AG04449 (cell line): ENCODE results near the gene CDHR1.
"Not testable (repeated sequence)": the region's sequence is repeated elsewhere in the genome, so short reads cannot be mapped to it uniquely, and the experiment has no call there.

Experiments
- CTCF ChIA-PET: fragments of 350-600 bp; formaldehyde crosslinking; extraction: SDS; loops from one replicate; lab custom pipeline; 2021; ENCODE audit warnings: antibody characterized with exemption; lab: Yijun Ruan, JAX
- POLR2A ChIA-PET: fragments of 400-600, 350-600 bp; formaldehyde crosslinking; extraction: SDS; loops from one replicate; lab custom pipeline; 2020; ENCODE audit warnings: antibody characterized with exemption, inconsistent platforms; lab: Yijun Ruan, JAX
- DNase-seq: peaks from one replicate; pipeline ENCODE4 v3.0.0-alpha.2; 2010; ENCODE audit warnings: low read depth, low spot score
- H3K4me3 ChIP-seq: 2 replicates; pipeline ENCODE4 v1.5.1; 2011; ENCODE audit warnings: low read depth, mild to moderate bottlenecking, control low read depth, low read length
- TF ChIP-seq, protein P1 (sequence below): IDR thresholded peaks from one replicate; pipeline ENCODE4 v1.5.1; 2011; ENCODE audit warnings: mild to moderate bottlenecking, moderate library complexity, low read length, control low read depth, inconsistent platforms; ENCODE audit not compliant: insufficient read depth; ENCODE audit errors: missing control alignments

The CDHR1 gene

DNA sequence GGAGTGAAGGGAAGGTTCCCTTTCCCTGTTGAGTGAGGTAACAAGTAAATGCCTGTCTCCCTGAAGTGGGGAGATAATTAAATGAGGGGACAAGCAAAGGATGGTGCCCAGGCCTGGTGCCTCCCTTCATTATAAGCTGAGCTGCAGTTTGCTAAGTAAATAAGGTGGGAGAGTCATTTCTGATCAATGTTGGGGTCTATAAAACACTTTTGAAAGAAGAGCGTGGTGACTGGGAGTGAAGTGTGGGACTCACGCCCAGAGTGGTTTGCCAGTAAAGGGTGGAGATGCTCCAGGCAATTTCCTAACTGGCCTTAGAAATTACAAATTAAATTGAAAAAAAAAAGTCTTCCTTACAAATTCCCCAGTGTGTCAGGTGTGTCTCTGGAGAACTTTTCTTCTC, 30.3 kb upstream of the CDHR1 start:
- TF ChIP-seq, protein P1, sequence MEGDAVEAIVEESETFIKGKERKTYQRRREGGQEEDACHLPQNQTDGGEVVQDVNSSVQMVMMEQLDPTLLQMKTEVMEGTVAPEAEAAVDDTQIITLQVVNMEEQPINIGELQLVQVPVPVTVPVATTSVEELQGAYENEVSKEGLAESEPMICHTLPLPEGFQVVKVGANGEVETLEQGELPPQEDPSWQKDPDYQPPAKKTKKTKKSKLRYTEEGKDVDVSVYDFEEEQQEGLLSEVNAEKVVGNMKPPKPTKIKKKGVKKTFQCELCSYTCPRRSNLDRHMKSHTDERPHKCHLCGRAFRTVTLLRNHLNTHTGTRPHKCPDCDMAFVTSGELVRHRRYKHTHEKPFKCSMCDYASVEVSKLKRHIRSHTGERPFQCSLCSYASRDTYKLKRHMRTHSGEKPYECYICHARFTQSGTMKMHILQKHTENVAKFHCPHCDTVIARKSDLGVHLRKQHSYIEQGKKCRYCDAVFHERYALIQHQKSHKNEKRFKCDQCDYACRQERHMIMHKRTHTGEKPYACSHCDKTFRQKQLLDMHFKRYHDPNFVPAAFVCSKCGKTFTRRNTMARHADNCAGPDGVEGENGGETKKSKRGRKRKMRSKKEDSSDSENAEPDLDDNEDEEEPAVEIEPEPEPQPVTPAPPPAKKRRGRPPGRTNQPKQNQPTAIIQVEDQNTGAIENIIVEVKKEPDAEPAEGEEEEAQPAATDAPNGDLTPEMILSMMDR, result no peak
- H3K4me3 ChIP-seq, result no peak overlapping the region
- DNase-seq, result no peak
- CTCF ChIA-PET, result no interaction called here
- POLR2A ChIA-PET, result no interaction called here

DNA sequence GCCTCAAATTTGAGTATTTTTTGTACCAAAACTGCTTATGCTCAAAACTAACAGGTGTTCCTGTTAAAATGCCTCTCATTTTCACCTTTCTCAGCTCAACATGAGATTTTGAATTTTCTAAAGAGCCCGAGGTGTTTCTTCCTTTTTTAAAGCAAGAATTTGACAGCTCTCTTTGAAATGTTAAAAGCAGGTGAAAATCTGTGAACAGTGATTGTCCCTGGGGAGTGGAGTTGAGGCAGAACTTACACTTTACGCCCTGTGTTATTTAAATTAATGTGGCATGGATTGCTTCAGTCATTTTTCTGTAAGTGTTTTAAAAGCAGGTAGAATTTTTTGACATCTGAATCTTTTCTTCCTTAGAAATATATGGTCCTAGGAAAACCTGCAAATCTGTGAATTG, 29.9 kb upstream of the CDHR1 start:
- H3K4me3 ChIP-seq, result no peak overlapping the region
- no peak for DNase-seq
- CTCF ChIA-PET, result no interaction called here
- TF ChIP-seq, protein P1, result no peak
- POLR2A ChIA-PET, result no interaction called here

DNA sequence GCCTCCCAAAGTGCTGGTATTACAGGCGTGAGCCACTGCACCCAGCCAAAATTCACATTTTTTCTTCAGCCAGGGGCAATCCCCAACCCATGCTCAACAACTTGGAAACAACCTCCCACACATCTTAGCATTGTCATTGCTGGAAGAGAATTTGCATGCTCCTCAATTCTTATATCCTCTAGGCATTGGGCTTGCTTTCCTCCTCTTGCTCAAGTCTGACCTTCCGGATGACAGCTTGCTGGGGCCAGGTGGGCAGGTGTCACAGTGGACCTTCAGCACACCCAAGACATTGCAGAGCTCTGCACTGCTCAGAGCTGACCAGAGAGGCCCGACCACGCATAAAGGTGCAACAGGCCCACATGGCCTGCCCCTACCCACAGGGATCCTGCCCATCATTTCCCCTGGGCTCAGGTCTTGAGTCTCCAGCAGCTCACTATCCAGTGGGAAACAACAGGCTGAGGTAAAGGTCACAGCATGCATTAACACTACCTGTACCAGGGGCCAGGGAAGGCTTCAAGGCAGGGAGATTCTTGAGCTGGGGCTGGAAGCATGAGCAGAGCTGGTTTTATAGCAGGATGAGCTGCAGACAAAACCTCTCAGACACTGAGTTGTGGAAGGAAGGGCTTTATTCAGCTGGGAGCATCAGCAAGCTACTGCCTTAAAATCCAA, 27.6 kb upstream of the CDHR1 start:
- no peak overlapping the region for H3K4me3 ChIP-seq
- CTCF ChIA-PET, result no interaction called here
- no peak for DNase-seq
- TF ChIP-seq, protein P1, result no peak
- POLR2A ChIA-PET, result interaction anchor here (0.7 kb wide), 1 partner anchor 41 kb away, joined by 3 read pairs; no protein-coding TSS in a partner anchor

DNA sequence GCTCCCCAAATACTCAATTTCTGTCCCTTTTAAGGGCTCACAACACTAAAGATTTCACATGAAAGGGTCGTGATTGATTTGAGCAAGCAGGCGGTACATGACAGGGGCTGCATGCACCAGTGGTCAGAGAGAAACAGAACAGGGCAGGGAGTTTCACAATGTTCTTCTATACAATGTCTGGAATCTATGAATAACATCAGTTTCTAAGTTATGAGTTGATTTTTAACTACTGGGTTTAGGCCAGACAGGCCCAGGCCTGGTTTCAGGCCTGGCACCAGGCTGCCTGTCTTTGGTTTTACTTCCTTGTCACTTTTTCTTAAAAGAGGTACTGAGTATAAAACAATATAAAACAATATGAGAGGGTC, 27.1 kb upstream of the CDHR1 start:
- CTCF ChIA-PET, DNase-seq, H3K4me3 ChIP-seq, POLR2A ChIA-PET: not testable (repeated sequence)

DNA sequence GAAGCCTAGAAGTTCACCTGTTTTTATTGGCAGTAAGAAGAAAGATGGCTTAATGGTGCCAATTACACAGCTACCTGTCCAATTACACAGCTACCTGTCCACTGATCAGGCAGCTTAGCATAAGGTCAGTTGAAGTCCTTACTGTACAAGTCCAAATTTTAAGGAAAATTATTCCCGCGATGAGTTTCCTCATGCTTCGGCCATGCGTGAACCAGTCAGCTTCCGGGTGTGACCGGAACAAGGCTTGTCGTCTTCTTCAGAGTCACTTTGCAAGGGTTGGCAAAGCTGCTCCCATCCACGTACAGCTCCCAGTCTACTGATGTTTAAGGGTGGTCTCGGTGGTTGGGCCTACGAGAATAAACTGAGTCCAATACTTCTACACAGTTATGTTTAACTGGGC, 26.0 kb upstream of the CDHR1 start:
- POLR2A ChIA-PET, DNase-seq, H3K4me3 ChIP-seq, CTCF ChIA-PET: not testable (repeated sequence)

DNA sequence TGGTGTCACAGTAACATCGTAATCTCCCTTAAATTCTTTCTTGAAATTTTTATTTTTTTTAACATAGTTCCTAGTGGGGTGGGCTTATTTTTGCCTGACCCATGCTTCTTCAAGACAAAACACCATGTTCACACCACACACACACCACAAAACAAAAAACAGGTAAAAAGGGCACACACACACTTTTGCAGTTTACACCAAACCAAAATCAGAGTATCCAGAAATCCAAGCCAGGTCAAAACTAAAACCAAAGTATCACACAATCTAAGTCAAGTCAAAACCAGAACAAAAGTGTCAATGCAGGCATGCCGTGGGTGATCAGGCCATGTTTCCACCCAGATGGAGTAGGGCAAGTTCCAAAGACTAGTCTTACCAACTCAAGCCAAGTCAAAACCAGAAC, 23.1 kb upstream of the CDHR1 start:
- DNase-seq, POLR2A ChIA-PET, H3K4me3 ChIP-seq, CTCF ChIA-PET: not testable (repeated sequence)

DNA sequence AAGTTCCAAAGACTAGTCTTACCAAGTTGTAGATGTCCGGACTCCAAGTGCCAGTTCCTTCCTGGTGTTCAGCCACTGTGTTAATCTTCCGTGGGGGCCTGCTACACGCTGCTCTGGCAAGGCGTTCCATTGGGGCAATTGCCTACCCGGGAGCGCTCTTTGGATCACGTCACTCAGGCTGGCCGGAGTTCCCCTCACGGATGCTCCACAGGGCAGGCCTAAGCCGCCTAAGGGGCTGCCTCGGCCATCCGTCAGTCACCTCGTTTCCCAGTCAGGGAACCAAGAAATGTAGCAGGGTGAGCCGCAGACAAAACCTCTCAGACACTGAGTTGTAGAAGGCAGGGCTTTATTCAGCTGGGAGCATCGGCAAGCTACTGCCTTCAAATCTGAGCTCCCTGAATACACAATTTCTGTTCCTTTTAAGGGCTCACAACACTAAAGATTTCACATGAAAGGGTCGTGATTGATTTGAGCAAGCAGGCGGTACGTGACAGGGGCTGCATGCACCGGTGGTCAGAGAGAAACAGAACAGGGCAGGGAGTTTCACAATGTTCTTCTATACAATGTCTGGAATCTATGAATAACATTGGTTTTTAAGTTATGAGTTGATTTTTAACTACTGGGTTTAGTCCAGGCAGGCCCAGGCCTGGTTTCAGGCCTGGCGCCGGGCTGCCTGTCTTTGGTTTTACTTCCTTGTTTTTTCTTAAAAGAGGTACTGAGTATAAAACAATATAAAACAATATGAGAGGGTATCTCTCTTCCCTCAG, 22.5 kb upstream of the CDHR1 start:
- H3K4me3 ChIP-seq, POLR2A ChIA-PET, CTCF ChIA-PET, DNase-seq: not testable (repeated sequence)

DNA sequence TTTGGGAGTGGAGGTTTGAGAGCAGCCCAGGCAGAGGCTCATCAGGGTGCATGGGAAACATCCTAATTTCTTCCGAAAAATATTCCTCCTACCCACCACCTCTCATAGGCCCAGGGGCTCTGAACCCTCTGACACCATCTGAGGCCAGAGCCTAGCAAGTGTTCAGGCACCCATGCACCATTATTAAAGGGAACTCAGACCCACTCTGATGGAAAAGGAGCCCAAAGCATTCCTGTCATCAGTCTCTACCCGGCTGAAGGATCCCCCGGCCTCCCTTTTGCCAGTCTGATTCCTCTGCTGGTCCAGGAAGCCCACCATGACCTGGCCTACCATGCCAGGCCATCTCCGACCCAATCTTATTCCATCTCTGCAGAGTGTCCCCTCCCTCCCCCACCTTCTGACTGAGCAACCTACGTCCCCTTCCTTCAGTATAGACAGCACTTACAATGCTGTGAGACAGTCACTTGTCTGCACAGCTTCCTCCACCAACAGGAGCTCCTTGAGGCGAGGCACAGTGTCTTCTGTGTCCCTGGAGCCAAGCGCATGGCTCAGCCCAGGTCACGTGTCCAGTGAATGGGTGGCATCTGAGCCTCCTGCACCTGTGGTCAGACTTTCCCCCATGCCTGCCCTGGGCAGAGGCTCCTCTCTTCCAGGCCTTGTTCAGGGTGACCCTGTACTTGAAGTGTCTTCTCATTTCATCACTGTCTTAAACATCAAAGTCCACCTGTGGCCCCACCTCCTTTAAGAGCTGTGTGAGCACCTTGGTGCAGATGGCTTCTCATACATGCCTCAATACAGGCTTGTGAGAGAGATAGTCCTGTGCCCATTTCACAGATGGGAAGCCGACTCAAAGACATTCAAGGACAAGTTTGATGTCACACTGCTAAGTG, 21.6 kb upstream of the CDHR1 start:
- DNase-seq, result no peak
- H3K4me3 ChIP-seq, result no peak overlapping the region
- ChIA-PET POLR2A (no interaction called here), CTCF (no interaction called here)
- TF ChIP-seq, protein P1, result no peak
